ENCODE results near the gene LCP2. TPM values are rescaled to one million over a fixed set of nuclear protein-coding genes. Genes with fewer than 3 reads are reported as not detected.
A peak's percentile ranks its signal among the peaks of the same experiment; 100 is the strongest.

Gene LCP2
- total and polyA plus RNA-seq, 8 donors = 7.0 to 110 (median 9.5) TPM

- TF ChIP-seq, protein P1, sequence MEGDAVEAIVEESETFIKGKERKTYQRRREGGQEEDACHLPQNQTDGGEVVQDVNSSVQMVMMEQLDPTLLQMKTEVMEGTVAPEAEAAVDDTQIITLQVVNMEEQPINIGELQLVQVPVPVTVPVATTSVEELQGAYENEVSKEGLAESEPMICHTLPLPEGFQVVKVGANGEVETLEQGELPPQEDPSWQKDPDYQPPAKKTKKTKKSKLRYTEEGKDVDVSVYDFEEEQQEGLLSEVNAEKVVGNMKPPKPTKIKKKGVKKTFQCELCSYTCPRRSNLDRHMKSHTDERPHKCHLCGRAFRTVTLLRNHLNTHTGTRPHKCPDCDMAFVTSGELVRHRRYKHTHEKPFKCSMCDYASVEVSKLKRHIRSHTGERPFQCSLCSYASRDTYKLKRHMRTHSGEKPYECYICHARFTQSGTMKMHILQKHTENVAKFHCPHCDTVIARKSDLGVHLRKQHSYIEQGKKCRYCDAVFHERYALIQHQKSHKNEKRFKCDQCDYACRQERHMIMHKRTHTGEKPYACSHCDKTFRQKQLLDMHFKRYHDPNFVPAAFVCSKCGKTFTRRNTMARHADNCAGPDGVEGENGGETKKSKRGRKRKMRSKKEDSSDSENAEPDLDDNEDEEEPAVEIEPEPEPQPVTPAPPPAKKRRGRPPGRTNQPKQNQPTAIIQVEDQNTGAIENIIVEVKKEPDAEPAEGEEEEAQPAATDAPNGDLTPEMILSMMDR (IDR thresholded peaks at IDR 0.05) = peak; percentile 71 to 75
- Histone ChIP-seq H3K4me3 (no peak overlapping the region), H3K27ac (peak overlapping the region in 1 of 2 donors; percentile 85), H3K4me1 (peaks cover 5 to 68% of the 10 kb centered on the region in 2 donors), H3K9me3 (no peaks in the 10 kb centered on the region), H3K27me3 (no peaks in the 10 kb centered on the region), H3K36me3 (peaks cover 0 to 86% of the 10 kb centered on the region in 2 donors)
- ATAC-seq (peak; percentile 73), DNase-seq (peak in 3 of 4 donors; percentile 48 to 76 (median 75))
- intact Hi-C loops (cut with DNase I) = no loop called here
These were observed 30.0 kb downstream of the LCP2 start for GRCh38 chr5:170267431-170268152.

- no peak overlapping the region for H3K4me3 ChIP-seq
- intact Hi-C loops (cut with DNase I) = no loop called here
- ATAC-seq (no peak), DNase-seq (no peak)
- no peaks in the 10 kb centered on the region for H3K27me3 ChIP-seq
- no peak overlapping the region for H3K27ac ChIP-seq
- peaks cover 0 to 89% of the 10 kb centered on the region in 2 donors for H3K36me3 ChIP-seq
- H3K9me3 ChIP-seq = no peaks in the 10 kb centered on the region
- TF ChIP-seq, protein P1 (IDR thresholded peaks at IDR 0.05) = no peak
- peaks cover 5 to 60% of the 10 kb centered on the region in 2 donors for H3K4me1 ChIP-seq
These were observed 30.8 kb downstream of the LCP2 start for GRCh38 chr5:170266570-170267381.

DNA sequence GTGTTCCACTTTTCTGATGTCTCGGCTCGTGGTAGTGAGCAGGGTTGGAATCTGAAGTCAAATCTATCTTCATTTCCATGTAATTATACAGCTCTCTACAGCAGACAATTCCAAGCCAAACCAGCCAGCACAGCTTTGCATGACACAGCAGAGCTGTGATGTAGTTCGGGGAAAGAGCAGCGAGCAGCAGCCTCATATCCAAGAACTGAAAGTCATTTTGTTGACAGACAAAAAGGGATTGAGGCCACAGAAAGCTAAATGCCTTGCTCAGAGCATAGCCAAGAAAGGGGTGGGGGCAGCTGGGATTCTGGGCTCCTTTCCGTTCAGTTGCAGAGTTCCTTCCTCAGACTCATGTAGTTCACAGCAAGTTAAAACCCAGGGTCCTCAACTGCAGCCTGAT, 32.1 kb downstream of the LCP2 start:
- intact Hi-C loops (cut with DNase I) = no loop called here
- H3K4me3 ChIP-seq = no peak overlapping the region
- H3K27ac ChIP-seq = peak overlapping the region in 1 of 2 donors; percentile 28
- peaks cover 0 to 89% of the 10 kb centered on the region in 2 donors for H3K36me3 ChIP-seq
- TF ChIP-seq, protein P1 (IDR thresholded peaks at IDR 0.05) = no peak
- DNase-seq = peak in 2 of 4 donors; percentile 86 to 91
- no peaks in the 10 kb centered on the region for H3K9me3 ChIP-seq
- H3K27me3 ChIP-seq = no peaks in the 10 kb centered on the region
- H3K4me1 ChIP-seq = peaks cover 5 to 48% of the 10 kb centered on the region in 2 donors
- peak; percentile 40 for ATAC-seq

DNA sequence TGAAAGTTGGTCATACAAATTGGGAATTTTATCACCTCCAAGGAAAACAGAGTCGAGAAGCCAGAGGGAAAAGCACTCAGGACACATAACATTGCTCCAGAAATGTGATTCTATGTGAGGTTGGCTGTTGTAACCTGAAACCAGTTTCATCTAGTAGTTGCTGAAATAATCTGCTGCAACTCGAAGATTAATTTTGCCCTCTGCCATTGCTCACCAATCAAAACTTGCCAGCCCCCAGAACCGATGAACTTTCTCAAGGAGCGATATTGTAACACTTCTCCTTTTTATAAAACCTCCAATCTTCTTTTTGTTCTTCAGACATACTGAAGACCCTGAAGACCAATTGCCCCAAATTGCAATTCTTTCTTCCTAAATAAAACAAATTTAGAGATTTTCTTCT, 33.7 kb downstream of the LCP2 start:
- Histone ChIP-seq H3K4me3 (no peak overlapping the region), H3K27me3 (no peaks in the 10 kb centered on the region), H3K27ac (peak overlapping the region in 1 of 2 donors; percentile 8), H3K9me3 (no peaks in the 10 kb centered on the region), H3K36me3 (peaks cover 0 to 95% of the 10 kb centered on the region in 2 donors), H3K4me1 (peaks cover 5 to 31% of the 10 kb centered on the region in 2 donors)
- intact Hi-C loops (cut with DNase I) = no loop called here
- ATAC-seq (no peak), DNase-seq (no peak)
- TF ChIP-seq, protein P1 (IDR thresholded peaks at IDR 0.05) = no peak

Data from left lung (tissue), 10 donors.